Peyer's patch (tissue), 4 donors: ENCODE data around the gene ITLN2. TPM values are rescaled to one million over a fixed set of nuclear protein-coding genes. Genes with fewer than 3 reads are reported as not detected.
"Not testable (repeated sequence)": the region's sequence is repeated elsewhere in the genome, so short reads cannot be mapped to it uniquely, and the experiment has no call there.

Experiments used
- DNase-seq, 3 donors: peaks; one replicate each; pipeline ENCODE4 v3.0.0-alpha.2; 2017 to 2019
- H3K27ac ChIP-seq, 4 donors: fragments of 200-600 bp; sonication (generic); one replicate each; pipeline ENCODE4 v1.5.1; 2016 to 2019
- H3K27me3 ChIP-seq, 2 donors: fragments of 200-600 bp; sonication (generic); one replicate each; pipeline ENCODE4 v1.5.1; 2019
- H3K36me3 ChIP-seq, 3 donors: fragments of 200-600 bp; sonication (generic); one replicate each; pipeline ENCODE4 v1.5.1; 2016 to 2019
- H3K4me1 ChIP-seq, 4 donors: fragments of 200-600 bp; sonication (generic); one replicate each; pipeline ENCODE4 v1.5.1; 2016 to 2019
- H3K4me3 ChIP-seq, 4 donors: fragments of 200-600 bp; sonication (generic); 1 replicate in 3 of 4; 2 replicates in 1 of 4; pipeline ENCODE4 v1.5.1; 2016 to 2019; ENCODE audit warnings: mild to moderate bottlenecking in 1 of 4
- H3K9me3 ChIP-seq, 4 donors: fragments of 200-600 bp; sonication (generic); one replicate each; pipeline ENCODE4 v1.5.1; 2016 to 2019; ENCODE audit warnings: mild to moderate bottlenecking in 1 of 4
- POLR2A ChIP-seq, 2 donors: fragments of 450-650 bp; IDR thresholded peaks; one replicate each; pipeline ENCODE4 v1.5.1; 2017; ENCODE audit warnings: antibody characterized with exemption in 2 of 2, mild to moderate bottlenecking in 2 of 2, moderate library complexity in 2 of 2
- total RNA-seq, 4 donors: library from RNA; depleted of rRNA; stranded (reverse); fragments of >200 nt; gene quantifications; one replicate each; pipeline ENCODE4 v1.1.0, GENCODE V29; 2016
- TF ChIP-seq, protein P1 (sequence below), 6 experiments: fragments of 450-650 bp in 4 of 6; fragments of 200-600 bp in 2 of 6; sonication (generic) in 1 of 6; IDR thresholded peaks; one replicate each; pipeline ENCODE4 v1.5.1; 2017 to 2019; ENCODE audit warnings: antibody characterized with exemption in 6 of 6, mild to moderate bottlenecking in 3 of 6, moderate library complexity in 1 of 6

The ITLN2 gene
- total RNA-seq, 4 donors from 2014 or later, result 37.0 to 76.7 (median 54.1) TPM

DNA sequence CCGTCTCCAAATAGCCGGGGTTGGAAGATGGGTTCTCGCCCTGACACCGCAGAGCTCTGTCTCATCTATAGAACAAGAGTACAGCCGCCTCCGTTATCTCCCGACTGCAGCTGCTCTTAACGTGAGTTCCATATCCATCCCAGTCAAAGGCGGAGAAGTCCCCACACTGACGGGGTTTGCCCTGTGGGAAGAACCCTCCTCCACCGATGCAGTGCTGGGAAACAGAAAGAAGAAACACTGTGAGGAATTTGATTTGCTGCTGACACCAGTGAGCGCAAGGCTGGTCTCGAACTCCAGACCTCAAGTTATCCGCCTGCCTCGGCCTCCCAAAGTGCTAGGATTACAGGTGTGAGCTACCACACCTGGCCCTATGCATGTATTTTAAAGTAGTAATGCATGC, 9.5 kb downstream of the ITLN2 start:
- Histone ChIP-seq H3K27ac (no peak overlapping the region), H3K27me3 (no peaks in the 10 kb centered on the region), H3K9me3 (no peaks in the 10 kb centered on the region), H3K4me1 (peaks cover 0 to 10% (median 0%) of the 10 kb centered on the region in 4 donors), H3K4me3 (no peak overlapping the region), H3K36me3 (no peaks in the 10 kb centered on the region)
- no peak for DNase-seq
- TF ChIP-seq POLR2A (IDR thresholded peaks at IDR 0.05), result no peak
- TF ChIP-seq, protein P1, sequence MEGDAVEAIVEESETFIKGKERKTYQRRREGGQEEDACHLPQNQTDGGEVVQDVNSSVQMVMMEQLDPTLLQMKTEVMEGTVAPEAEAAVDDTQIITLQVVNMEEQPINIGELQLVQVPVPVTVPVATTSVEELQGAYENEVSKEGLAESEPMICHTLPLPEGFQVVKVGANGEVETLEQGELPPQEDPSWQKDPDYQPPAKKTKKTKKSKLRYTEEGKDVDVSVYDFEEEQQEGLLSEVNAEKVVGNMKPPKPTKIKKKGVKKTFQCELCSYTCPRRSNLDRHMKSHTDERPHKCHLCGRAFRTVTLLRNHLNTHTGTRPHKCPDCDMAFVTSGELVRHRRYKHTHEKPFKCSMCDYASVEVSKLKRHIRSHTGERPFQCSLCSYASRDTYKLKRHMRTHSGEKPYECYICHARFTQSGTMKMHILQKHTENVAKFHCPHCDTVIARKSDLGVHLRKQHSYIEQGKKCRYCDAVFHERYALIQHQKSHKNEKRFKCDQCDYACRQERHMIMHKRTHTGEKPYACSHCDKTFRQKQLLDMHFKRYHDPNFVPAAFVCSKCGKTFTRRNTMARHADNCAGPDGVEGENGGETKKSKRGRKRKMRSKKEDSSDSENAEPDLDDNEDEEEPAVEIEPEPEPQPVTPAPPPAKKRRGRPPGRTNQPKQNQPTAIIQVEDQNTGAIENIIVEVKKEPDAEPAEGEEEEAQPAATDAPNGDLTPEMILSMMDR (IDR thresholded peaks at IDR 0.05), result no peak

DNA sequence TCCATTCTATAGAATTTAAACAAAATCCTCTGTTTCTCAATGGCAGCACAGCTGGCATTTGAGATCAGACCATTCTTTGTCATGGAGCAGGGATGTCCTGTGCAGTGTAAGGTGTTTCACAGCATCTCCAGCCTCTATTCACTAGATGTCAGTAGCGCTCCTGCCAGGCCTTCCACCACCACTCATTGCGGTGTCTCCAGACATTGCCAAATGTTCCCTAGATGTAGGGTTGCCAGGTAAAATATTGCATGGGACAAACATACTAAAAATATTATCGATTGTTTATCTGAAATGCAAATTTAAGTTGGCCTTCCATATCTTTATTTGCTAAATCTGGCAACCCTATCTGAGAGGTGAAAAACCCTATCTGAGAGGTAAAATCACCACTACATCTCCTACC, 11.7 kb downstream of the ITLN2 start:
- no peak for DNase-seq
- Histone ChIP-seq H3K27me3 (no peaks in the 10 kb centered on the region), H3K4me3 (no peak overlapping the region), H3K4me1 (peaks cover 0 to 10% (median 0%) of the 10 kb centered on the region in 4 donors), H3K36me3 (no peaks in the 10 kb centered on the region), H3K9me3 (no peaks in the 10 kb centered on the region), H3K27ac (no peak overlapping the region)
- no peak for TF ChIP-seq POLR2A (IDR thresholded peaks at IDR 0.05)
- TF ChIP-seq, protein P1 (IDR thresholded peaks at IDR 0.05), result peak in 3 of 6 experiments; percentile 30 to 45 (median 32)

DNA sequence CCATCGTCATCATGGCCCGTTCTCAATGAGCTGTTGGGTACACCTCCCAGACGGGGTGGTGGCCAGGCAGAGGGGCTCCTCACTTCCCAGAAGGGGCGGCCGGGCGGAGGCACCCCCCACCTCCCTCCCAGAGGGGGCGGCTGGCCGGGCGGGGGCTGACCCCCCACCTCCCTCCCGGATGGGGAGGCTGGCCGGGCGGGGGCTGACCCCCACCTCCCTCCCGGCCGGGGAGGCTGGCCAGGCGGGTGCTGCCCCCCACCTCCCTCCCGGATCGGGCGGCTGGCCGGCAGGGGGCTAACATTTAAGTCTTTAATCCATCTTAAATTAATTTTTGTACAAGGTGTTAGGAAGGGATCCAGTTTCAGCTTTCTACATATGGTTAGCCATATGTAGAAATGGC, 17.9 kb downstream of the ITLN2 start:
- DNase-seq, result not testable (repeated sequence)

DNA sequence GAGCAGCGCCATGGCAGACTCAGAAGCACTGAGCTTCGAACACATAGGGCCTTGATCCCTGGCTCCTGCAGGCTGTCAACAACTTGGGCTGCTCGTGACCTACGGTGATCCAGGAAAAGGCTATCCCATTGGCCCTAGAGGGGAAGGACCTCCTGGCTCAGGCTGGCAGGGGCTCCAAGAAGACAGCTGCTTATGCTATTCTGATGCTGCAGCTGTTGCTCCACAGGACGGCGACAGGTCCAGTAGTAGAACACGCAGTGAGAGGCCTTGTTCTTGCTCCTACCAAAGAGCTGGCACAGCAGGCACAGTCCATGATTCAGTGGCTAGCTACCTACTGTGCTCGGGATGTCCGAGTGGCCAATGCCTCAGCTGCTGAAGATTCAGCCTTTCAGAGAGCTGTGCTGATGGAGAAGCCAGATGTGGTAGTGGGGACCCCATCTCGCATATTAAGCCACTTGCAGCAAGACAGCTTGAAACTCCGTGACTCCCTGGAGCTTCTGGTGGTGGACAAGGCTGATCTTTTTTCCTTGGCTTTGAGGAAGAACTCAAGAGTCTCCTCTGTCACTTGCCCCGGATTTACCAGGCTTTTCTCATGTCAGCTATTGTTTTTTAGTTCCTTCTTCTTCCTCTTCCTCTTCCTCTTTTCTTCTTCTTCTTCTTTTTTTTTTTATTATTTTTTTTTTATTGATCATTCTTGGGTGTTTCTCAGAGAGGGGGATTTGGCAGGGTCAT, 18.9 kb downstream of the ITLN2 start:
- DNase-seq, result no peak
- no peak overlapping the region for H3K27ac ChIP-seq
- H3K4me3 ChIP-seq, result no peak overlapping the region
- H3K36me3 ChIP-seq, result no peaks in the 10 kb centered on the region
- no peaks in the 10 kb centered on the region for H3K27me3 ChIP-seq
- no peaks in the 10 kb centered on the region for H3K4me1 ChIP-seq
- H3K9me3 ChIP-seq, result no peaks in the 10 kb centered on the region
- TF ChIP-seq POLR2A (IDR thresholded peaks at IDR 0.05), result no peak
- TF ChIP-seq, protein P1 (IDR thresholded peaks at IDR 0.05), result no peak

More for the DNA sequence above, 17.9 kb downstream of the ITLN2 start:
- not testable (repeated sequence) for H3K4me1 ChIP-seq, H3K27me3 ChIP-seq, H3K27ac ChIP-seq, H3K36me3 ChIP-seq, H3K4me3 ChIP-seq, H3K9me3 ChIP-seq

DNA sequence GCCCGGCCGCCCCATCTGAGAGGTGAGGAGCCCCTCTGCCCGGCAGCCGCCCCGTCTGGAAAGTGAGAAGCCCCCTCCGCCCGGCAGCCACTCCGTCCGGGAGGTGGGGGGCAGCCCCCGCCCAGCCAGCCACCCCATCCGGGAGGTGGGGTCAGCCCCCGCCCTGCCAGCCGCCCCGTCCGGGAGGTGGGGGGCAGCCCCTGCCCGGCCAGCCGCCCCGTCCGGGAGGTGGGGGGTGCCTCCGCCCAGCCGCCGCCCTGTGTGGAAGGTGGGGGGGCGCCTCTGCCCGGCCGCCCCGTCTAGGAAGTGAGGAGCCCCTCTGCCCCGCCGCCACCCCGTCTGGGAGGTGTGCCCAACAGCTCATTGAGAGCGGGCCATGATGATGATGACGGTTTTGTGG, 21.3 kb downstream of the ITLN2 start:
- H3K9me3 ChIP-seq, H3K4me3 ChIP-seq, H3K27ac ChIP-seq, H3K36me3 ChIP-seq, H3K27me3 ChIP-seq, DNase-seq, H3K4me1 ChIP-seq: not testable (repeated sequence)

DNA sequence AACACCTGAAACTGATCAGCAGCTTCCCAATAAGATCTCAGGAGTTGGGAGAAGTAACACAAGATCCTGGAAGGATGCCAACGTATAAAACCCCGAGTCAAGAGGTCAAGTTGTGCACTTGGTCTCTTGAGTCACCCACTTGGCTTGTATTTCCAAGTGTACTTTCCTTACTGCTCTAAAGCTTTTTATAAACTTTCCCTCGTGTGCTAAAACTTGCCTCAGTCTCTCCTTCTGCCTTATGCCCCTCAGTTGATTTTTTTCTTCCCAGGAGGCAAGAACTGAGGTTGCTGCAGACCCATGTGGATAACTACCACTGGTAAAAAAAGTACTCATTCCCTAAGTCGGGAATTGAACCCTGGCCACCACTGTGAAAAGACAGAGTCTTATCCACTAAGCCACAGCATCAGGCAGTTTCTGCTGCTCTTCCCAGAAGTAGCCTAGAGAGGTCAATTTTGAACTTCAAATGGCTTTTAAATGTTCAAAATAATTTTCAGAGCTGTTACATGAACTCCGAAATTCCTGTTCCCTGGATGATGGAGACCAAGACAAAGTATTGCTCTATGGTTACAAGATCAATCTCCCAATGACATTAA, 28.9 kb downstream of the ITLN2 start:
- peak in 1 of 3 donors; percentile 49 for DNase-seq
- H3K27ac ChIP-seq, result peak overlapping the region in 1 of 4 donors; percentile 62

More for the DNA sequence above, 28.9 kb downstream of the ITLN2 start:
- no peak overlapping the region for H3K4me3 ChIP-seq
- H3K9me3 ChIP-seq, result peaks cover 0 to 7% (median 0%) of the 10 kb centered on the region in 4 donors
- H3K36me3 ChIP-seq, result no peaks in the 10 kb centered on the region
- H3K27me3 ChIP-seq, result no peaks in the 10 kb centered on the region
- TF ChIP-seq POLR2A (IDR thresholded peaks at IDR 0.05), result no peak
- TF ChIP-seq, protein P1 (IDR thresholded peaks at IDR 0.05), result no peak
- no peaks in the 10 kb centered on the region for H3K4me1 ChIP-seq
